Measurements from ENCODE around the gene ZGLP1.

Gene ZGLP1

GRCh38 chr19:10309423-10309822 is at the start of gene ZGLP1:
TSS of gene ZGLP1 (minus strand) at chr19:10309815.
- DNase-seq (ENCODE audit: low spot score), result no peak
- no peak for TF ChIP-seq CTCF (IDR thresholded peaks at IDR 0.05; ENCODE audit: extremely low read depth, missing control alignments)

- DNase-seq (ENCODE audit: low spot score), result no peak
- TF ChIP-seq CTCF (IDR thresholded peaks at IDR 0.05; ENCODE audit: extremely low read depth, missing control alignments), result no peak
Observed at GRCh38 chr19:10356431-10356830, 46.8 kb upstream of the ZGLP1 start.

GRCh38 chr19:10353793-10354391 is 44.3 kb upstream of the ZGLP1 start:
- DNase-seq (ENCODE audit: low spot score), result no peak

GRCh38 chr19:10352764-10353671 is 43.4 kb upstream of the ZGLP1 start:
- no peak for DNase-seq (ENCODE audit: low spot score)
- TF ChIP-seq CTCF (IDR thresholded peaks at IDR 0.05; ENCODE audit: extremely low read depth, missing control alignments), result no peak

More at GRCh38 chr19:10353793-10354391, 44.3 kb upstream of the ZGLP1 start:
- TF ChIP-seq CTCF (IDR thresholded peaks at IDR 0.05; ENCODE audit: extremely low read depth, missing control alignments), result no peak

- TF ChIP-seq CTCF (IDR thresholded peaks at IDR 0.05; ENCODE audit: extremely low read depth, missing control alignments), result no peak
- DNase-seq (ENCODE audit: low spot score), result no peak
Observed at GRCh38 chr19:10346509-10346908, 36.9 kb upstream of the ZGLP1 start.

- DNase-seq (ENCODE audit: low spot score), result no peak
- no peak for TF ChIP-seq CTCF (IDR thresholded peaks at IDR 0.05; ENCODE audit: extremely low read depth, missing control alignments)
Observed at GRCh38 chr19:10344780-10345179, 35.2 kb upstream of the ZGLP1 start.

- TF ChIP-seq CTCF (IDR thresholded peaks at IDR 0.05; ENCODE audit: extremely low read depth, missing control alignments), result no peak
- DNase-seq (ENCODE audit: low spot score), result no peak
Observed at GRCh38 chr19:10343495-10343894, 33.9 kb upstream of the ZGLP1 start.
